Amniotic epithelial cell (primary cell): Measurements from ENCODE around the gene OR1E1.
"Not testable (repeated sequence)": the region's sequence is repeated elsewhere in the genome, so short reads cannot be mapped to it uniquely, and the experiment has no call there.

Source experiments
- DNase-seq: peaks from one replicate; pipeline ENCODE4 v3.0.0-alpha.2; 2010; ENCODE audit warnings: low read depth

OR1E1 gene

DNA sequence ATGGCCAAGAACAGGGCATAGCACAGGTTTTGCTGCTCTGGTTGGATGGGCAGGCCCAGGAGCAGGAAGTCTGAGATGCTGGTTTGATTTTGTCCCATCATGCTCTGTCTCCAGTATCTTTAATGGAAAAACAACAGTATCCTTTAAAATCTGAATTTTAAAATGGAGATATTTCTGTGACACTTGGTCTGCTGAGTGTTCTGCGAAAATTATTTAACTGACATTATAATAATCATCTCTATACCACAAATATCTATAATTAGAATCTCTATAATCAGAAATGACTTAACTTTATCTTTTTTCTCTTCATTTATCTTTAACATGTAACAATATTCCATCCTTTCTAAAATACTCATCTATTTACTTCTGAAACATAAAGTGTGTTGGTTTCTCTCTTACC, at the start of gene OR1E1:
Gene OR1E1, minus strand, starts transcription at position 101 of the 400 bp plus-strand sequence. Its CDS starts 0 bp downstream, at position 101.
- DNase-seq = no peak

- DNase-seq = no peak
Observed at GRCh38 chr17:3447625-3448024, 49.4 kb upstream of the OR1E1 start.

DNA sequence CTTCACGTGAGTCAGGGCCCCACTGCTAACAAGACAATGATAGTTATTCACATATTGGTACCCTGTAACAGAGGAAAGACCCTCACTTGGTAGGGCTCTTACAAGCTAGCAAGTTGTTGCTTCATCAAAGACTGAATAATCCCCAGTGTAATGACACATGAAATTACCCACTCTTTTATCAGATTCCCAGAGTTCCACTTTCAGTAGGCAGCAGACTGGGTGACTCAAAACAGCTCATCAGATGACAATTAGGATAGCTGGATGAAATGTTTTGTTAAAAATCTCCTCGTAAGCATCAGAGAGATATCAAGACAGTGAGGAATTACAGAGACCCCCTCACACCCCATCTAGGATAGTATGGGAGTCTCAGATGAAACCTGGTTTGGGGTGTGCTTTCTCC, 42.2 kb upstream of the OR1E1 start:
- DNase-seq = no peak

DNA sequence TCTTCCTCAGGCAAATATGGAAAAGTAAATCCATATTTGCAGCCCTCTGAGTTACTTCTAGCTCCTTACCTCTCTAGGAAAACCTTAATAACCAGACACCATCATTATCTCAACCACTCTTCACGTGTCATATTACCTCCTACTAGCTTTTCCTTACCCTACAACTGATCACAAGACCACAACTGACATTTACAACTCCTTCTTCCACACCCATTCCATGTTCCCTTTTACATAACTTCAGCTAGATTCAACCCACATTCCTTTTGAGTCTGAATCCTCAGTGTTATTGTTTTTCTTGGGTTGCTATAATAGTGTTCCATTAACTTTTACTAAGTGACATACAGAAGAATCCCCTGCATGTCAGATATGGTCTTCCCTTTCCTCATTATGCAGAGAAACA, 40.2 kb upstream of the OR1E1 start:
- no peak for DNase-seq

- no peak for DNase-seq
Observed at GRCh38 chr17:3433741-3434140, 35.5 kb upstream of the OR1E1 start, which contains the start of gene OR1E2. TSS of gene OR1E2 (minus strand) at chr17:3433841. CDS start at chr17:3433841, 0 bp downstream.

DNA sequence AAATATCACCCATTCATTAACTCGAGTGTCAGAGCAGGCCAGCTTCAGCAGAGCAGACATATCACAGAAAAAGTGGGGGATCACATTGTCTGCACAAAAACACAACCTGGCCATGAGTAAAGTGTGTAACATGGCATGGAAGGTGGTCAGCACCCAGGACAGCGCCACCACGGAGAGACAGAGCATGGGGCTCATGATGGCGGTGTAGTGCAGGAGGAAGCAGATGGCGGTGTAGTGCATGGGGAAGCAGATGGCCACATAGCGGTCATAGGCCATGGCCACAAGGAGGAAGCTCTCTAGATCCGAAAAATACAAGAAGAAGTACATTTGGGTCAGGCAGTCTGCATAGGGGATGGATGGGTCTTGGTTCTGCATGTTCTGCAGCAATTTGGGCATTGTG, 35.0 kb upstream of the OR1E1 start:
- DNase-seq = not testable (repeated sequence)

DNA sequence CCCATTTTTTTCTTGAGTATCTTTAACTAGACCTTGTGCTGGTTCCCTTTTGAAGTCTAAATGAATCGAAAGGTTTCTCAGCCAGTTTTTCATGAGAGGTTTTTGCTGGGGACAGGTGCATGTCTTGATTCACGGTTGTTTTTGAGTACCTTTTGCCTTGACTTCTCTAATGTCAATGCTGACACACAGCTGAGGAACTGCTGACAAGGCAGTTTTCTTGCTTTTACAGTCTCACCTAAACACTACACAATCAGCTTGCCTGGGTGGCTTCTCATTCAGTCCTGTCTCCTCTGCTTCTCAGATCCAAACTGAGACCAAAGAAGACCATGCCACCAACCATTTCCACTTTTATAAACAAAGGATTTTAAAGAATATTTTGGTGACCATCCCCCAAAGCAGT, 20.0 kb upstream of the OR1E1 start:
- DNase-seq = no peak

- DNase-seq = no peak
Observed at GRCh38 chr17:3415610-3416009, 17.4 kb upstream of the OR1E1 start.

DNA sequence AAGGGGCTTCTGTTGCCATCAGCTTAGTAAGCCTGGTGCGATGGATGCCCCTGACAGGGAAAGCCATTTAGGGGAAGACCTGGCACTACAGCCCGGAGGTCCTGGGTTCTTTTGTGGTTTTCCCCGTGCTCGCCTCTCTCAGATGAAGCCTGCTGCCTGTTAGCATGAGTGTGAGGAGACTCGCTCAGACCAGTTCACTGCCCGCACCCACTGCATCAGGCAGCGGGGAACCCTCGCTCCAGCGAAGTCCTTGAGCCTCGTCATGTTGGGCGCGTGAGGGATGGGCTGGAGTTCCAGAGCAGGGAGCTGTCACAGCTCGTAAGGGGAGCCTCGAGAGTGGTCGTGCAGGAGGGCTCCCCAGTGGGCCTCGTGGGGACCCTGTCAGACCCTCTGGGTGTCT, 14.0 kb upstream of the OR1E1 start:
- DNase-seq = not testable (repeated sequence)

DNA sequence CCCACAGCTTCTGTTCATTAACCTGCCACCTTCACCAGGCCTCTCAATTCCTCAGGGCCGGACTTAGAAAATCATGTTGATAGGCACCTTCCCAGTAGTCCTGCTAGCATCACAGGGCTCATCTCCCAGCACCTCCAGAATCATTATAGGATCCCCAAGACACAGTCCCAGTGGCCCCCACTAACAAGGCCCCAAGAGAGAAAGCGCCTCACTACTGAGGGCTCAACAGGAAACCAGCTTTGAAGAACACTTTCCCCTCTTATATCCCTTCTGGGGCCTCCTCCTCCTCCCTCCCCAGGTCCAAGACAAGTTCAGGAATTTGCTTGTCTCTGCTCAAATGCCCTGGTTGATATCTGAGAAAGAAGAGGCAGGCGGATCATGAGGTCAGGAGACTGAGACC, 12.9 kb upstream of the OR1E1 start, which contains the start of gene OR3A3:
Gene OR3A3, plus strand, starts transcription at position 301 of the 400 bp plus-strand sequence.
- no peak for DNase-seq

DNA sequence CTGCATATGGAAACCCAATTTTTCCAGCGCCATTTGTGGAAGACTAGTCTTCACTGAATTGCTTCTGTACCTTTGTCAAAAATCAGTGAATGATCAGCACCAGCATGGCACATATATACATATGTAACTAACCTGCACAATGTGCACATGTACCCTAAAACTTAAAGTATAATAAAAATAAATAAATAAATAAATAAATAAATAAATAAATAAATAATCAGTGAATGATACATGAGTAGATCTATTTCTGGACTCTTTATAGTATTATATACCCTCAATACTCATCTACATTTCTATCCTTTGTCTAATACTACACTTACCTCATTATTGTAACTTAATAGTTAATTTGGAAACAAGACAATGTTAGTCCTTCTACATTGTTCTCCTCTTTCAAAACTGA, 5.6 kb upstream of the OR1E1 start:
- DNase-seq = not testable (repeated sequence)

DNA sequence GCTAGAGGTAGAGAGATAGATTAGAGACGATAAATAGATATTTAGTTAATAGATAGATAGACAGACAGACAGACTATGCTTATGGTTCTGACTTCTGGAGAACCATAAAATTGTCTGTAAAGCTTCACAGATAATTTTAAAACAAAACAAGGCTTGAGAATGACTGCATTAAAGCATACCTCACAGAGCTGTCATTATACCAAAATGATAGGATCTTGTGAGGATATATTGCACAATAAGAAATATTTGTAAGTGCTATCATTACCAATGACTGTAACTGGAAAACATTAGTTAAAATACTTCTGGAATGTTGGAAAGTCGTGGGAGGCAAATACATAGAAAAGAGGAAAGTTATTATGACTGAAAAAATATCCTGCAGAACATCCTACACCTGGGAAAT, 3.6 kb upstream of the OR1E1 start:
- DNase-seq = no peak

- no peak for DNase-seq
Observed at GRCh38 chr17:3400055-3400454, 1.8 kb upstream of the OR1E1 start.

- DNase-seq = not testable (repeated sequence)
Observed at GRCh38 chr17:3397801-3398200, 409 bp downstream of the OR1E1 start.

- no peak for DNase-seq
Observed at GRCh38 chr17:3389791-3390190, 8.4 kb downstream of the OR1E1 start.

- DNase-seq = no peak
Observed at GRCh38 chr17:3385869-3386816, 12.1 kb downstream of the OR1E1 start, which contains the start of gene OR3A2. TSS of gene OR3A2 (minus strand) at chr17:3386308.

- no peak for DNase-seq
Observed at GRCh38 chr17:3381957-3382356, 16.3 kb downstream of the OR1E1 start.

DNA sequence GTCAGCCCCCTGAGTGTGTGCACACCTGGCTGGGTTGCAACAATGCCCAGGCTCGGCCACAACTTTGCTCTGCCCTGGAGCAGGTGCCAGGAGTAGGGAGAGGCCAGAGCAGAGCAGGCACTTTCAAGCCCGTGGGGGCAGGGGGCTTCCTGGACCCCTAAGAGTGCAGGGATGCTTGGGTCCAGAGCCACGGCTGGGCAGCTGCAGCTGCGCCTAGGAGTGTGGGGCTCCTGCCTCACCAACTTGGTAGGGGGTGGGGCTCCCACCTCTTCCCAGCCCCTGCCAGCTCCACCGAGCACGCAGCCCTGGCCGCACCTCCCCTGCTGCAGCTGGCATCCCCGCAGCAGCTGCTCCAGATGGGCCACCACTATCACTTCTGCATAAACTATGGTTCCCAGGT, 19.9 kb downstream of the OR1E1 start:
- DNase-seq = no peak

DNA sequence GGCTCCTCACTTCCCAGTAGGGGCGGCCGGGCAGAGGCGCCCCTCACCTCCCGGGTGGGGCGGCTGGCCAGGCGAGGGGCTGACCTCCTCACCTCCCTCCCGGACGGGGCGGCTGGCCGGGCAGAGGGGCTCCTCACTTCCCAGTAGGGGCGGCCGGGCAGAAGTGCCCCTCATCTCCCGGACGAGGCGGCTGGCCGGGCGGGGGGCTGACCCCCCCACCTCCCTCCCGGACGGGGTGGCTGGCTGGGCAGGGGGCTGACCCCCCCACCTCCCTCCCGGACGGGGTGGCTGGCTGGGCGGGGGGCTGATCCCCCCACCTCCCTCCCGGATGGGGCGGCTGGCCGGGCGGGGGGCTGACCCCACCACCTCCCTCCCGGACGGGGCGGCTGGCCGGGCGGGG, 27.0 kb downstream of the OR1E1 start:
- not testable (repeated sequence) for DNase-seq
